NCI-H1694 (cell line): ENCODE data around the gene CRACR2A.

Experiments
- DNase-seq: peaks from one replicate; lab custom pipeline; 2025; lab: John Stamatoyannopoulos, UW

CRACR2A gene

GRCh38 chr12:3752096-3752709 lies 706 bp downstream of the CRACR2A start:
- no peak for DNase-seq

- no peak for DNase-seq
Measured at GRCh38 chr12:3751151-3752095, 1.5 kb downstream of the CRACR2A start.

- DNase-seq: no peak
Measured at GRCh38 chr12:3750616-3751015, 2.3 kb downstream of the CRACR2A start.

GRCh38 chr12:3748620-3749019 lies 4.3 kb downstream of the CRACR2A start:
- DNase-seq: no peak

GRCh38 chr12:3747976-3748619 lies 4.8 kb downstream of the CRACR2A start:
- DNase-seq: no peak

GRCh38 chr12:3747543-3747942 lies 5.4 kb downstream of the CRACR2A start:
- DNase-seq: no peak

GRCh38 chr12:3746758-3747157 lies 6.2 kb downstream of the CRACR2A start:
- DNase-seq: no peak

- no peak for DNase-seq
Measured at GRCh38 chr12:3745152-3745551, 7.8 kb downstream of the CRACR2A start.

- DNase-seq: no peak
Measured at GRCh38 chr12:3744229-3744901, 8.5 kb downstream of the CRACR2A start.

GRCh38 chr12:3743803-3744202 lies 9.1 kb downstream of the CRACR2A start:
- no peak for DNase-seq

- DNase-seq: no peak
Measured at GRCh38 chr12:3741882-3742672, 10.8 kb downstream of the CRACR2A start.

GRCh38 chr12:3740480-3741231 lies 12.3 kb downstream of the CRACR2A start:
- no peak for DNase-seq

GRCh38 chr12:3735432-3735831 lies 17.5 kb downstream of the CRACR2A start:
- no peak for DNase-seq

- DNase-seq: no peak
Measured at GRCh38 chr12:3732901-3733300, 20.0 kb downstream of the CRACR2A start.

- DNase-seq: no peak
Measured at GRCh38 chr12:3730111-3730510, 22.8 kb downstream of the CRACR2A start.

GRCh38 chr12:3728686-3729085 lies 24.2 kb downstream of the CRACR2A start:
- no peak for DNase-seq

GRCh38 chr12:3727877-3728632 lies 24.9 kb downstream of the CRACR2A start:
- DNase-seq: no peak

- no peak for DNase-seq
Measured at GRCh38 chr12:3727354-3727753, 25.6 kb downstream of the CRACR2A start.

GRCh38 chr12:3726456-3726855 lies 26.5 kb downstream of the CRACR2A start:
- DNase-seq: no peak
